HL-60/S4 treated with retinoic acid at 250 ng/mL for 4 days and 3 days (cell line): ENCODE data around the gene PLK3.
"Not testable (repeated sequence)": the region's sequence is repeated elsewhere in the genome, so short reads cannot be mapped to it uniquely, and the experiment has no call there.

Experiments
- in situ Hi-C: fragments of 300-500 bp; cut with MboI; formaldehyde crosslinking; loops from 2 replicates; pipeline ENCODE4 v1.7.0; 2022; ENCODE audit warnings: low sequenced_read_pairs

The PLK3 gene

GRCh38 chr1:44826375-44827196, 26.4 kb downstream of the PLK3 start:
- in situ Hi-C loops = no loop called here

GRCh38 chr1:44827197-44828002, 27.2 kb downstream of the PLK3 start:
- in situ Hi-C loops = no loop called here

- in situ Hi-C loops = no loop called here
Measured at GRCh38 chr1:44828003-44828651, 27.9 kb downstream of the PLK3 start.

GRCh38 chr1:44828841-44829440, 28.8 kb downstream of the PLK3 start:
- in situ Hi-C loops = no loop called here

DNA sequence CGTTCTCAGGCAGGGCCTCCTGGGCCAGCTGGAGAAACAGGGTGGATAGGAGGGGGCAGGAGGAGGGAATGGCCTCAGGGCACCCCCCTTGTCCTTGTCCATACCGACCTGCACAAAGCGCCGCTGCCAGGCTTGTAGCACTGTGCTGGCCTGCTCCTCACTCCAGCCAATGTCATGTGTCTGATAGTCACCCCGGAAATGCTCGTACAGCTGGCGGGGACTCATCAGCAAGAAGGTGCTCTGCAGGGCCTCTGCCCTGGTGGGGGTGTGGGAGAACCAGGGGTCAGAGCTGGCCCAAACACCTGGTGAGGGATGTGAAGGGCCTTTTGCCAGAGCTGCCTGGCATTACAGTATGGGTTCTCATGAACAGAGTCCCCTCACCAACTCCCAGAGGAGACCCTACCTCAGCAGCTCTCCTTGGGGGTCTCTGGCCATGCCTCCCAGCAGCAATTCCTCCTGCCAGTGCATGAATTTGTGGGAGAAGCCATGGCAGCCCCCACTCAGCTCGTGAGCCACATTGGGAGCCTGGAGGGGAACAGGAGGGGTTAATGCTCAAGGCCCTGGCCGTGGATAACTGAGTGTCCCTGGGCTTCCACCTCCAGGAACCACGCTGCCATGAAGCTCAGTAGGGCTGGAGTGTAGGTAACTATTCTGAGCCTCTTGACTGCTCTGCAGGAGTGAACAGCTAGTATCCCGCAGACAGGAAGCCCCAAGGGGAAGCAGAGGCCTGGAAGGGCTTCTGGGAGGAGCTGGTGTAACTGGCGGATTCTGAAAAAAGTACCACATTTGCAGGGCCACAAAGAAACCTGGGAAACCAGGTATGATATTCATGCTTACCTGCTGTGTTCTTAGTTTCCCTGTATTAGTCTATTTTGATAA, 29.6 kb downstream of the PLK3 start:
- in situ Hi-C loops = no loop called here

GRCh38 chr1:44830900-44831304, 30.7 kb downstream of the PLK3 start:
- in situ Hi-C loops = no loop called here

- in situ Hi-C loops = no loop called here
Measured at GRCh38 chr1:44831516-44831915, 31.3 kb downstream of the PLK3 start.

GRCh38 chr1:44832056-44832705, 32.0 kb downstream of the PLK3 start:
- in situ Hi-C loops = no loop called here

- in situ Hi-C loops = no loop called here
Measured at GRCh38 chr1:44834328-44834727, 34.2 kb downstream of the PLK3 start.

- in situ Hi-C loops = no loop called here
Measured at GRCh38 chr1:44835738-44836675, 35.8 kb downstream of the PLK3 start.

DNA sequence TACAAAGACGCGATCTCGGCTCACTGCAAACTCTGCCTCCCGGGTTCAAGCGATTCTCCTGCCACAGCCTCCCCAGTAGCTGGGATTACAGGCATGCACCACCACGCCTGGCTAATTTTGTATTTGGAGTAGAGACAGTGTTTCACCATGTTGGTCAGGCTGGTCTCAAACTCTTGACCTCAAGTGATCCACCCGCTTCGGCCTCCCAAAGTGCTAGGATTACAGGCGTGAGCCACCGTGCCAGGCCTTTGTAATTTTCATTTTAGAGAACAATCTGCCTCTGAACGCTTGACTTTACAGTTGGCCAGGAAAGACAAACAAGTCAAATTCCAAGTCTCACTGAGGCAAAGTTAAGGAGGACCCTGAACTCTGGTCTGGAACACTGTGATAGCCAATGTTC, 38.1 kb downstream of the PLK3 start:
- in situ Hi-C loops = not testable (repeated sequence)

GRCh38 chr1:44839576-44839975, 39.4 kb downstream of the PLK3 start:
- in situ Hi-C loops = no loop called here

- in situ Hi-C loops = no loop called here
Measured at GRCh38 chr1:44842486-44842861, 42.3 kb downstream of the PLK3 start.

- in situ Hi-C loops = no loop called here
Measured at GRCh38 chr1:44842862-44843655, 42.9 kb downstream of the PLK3 start, which contains the start of gene PTCH2. TSS of gene PTCH2 (minus strand) at chr1:44843253. CDS start at chr1:44842932, 321 bp downstream.

- in situ Hi-C loops = no loop called here
Measured at GRCh38 chr1:44846985-44847384, 46.8 kb downstream of the PLK3 start.

DNA sequence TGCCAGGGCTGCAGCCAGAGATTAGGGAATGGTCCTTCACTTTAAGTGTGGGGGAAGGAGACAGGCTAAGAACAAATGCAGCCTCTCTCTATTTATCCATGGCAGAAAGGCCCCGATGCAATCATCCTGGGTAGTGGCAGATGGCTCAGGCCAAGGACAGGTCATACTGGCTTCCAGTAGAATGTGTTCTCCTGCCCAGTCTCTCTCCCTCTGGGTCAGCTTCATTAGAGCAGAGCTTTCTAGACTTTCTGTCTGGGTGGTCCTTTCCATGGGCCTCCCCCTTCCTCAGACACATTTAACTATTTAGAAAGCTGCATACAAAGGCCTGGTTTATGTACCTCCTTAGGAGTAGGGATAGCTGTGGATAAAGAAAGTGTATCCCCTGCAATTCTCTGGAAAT, 47.7 kb downstream of the PLK3 start:
- in situ Hi-C loops = no loop called here

DNA sequence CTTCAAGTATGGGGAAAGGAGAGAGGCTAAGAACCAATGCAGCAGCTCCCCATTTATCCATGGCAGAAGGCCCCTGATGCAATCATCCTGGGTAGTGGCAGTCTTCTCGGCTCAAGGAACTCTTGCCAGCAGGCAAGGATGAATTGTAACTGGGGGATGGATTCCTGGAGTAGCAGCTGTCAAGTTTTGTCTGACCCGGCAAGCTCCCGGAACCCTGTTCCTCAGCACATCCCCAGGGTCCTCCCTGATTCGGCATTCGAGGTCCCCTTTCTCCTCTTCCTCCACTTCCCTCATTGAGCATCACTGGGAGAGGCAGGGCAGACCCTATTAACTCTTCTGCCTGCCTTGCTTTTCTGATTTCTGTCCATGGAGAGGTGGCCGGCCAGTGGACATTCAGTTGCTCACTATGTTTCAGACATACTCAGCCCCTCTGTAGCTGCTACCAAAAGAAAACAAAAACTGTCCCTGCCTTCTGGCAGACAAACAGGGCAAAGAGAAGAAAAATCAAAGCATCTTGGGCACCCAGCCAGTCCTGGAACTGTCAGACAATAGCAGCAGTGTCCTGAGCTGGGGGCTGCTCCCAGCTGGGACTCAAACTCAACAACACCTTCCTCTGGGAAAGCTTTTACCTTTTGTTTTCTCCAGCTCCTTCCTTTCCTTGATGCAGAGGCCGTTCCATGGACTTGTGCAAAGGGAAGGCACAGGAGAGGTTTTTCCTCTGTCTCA, 48.4 kb downstream of the PLK3 start:
- in situ Hi-C loops = no loop called here
